ENCODE data around the gene STK39. TPM values are rescaled to one million over a fixed set of nuclear protein-coding genes. Genes with fewer than 3 reads are reported as not detected.
"Not testable (repeated sequence)": the region's sequence is repeated elsewhere in the genome, so short reads cannot be mapped to it uniquely, and the experiment has no call there.

STK39 gene
- total and polyA plus RNA-seq, 9 donors: 15.2 to 23.2 (median 18.5) TPM

DNA sequence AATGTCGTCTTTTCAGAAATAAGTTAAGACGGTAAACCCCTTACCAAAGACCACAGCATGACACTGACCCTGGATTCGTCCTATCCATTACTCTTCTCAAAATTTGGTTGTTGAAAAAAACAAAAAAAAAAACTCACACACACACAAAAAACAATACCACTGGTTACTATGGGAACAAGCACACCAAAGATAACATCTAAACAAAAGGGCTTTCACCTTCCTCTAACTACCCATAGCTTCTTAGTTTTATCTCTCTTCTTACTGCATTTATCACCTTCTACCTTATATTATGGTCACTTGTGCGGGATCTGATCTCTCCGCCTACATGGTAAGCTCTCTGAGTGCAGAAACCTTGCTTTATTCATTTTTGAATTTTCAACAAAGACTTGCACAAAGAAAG lies 192.7 kb downstream of the STK39 start:
- H3K27me3 ChIP-seq (ENCODE audit: control insufficient read depth, insufficient read depth, low read length): no peaks in the 10 kb centered on the region
- WGBS (ENCODE audit: insufficient coverage): 86% methylated on average over 2 of the region's 5 CpGs
- no peaks in the 10 kb centered on the region for H3K9me3 ChIP-seq (replicated peaks; ENCODE audit: control insufficient read depth, low read depth, low read length)
- no peaks in the 10 kb centered on the region for H3K36me3 ChIP-seq (ENCODE audit: control insufficient read depth, insufficient read depth, low read length)
- H3K4me1 ChIP-seq (ENCODE audit: control insufficient read depth, insufficient read depth, low read length): no peaks in the 10 kb centered on the region
- no peak overlapping the region for H3K27ac ChIP-seq (ENCODE audit: low read length)
- no peak overlapping the region for H3K4me3 ChIP-seq (ENCODE audit: low read length)
- no peak for DNase-seq

DNA sequence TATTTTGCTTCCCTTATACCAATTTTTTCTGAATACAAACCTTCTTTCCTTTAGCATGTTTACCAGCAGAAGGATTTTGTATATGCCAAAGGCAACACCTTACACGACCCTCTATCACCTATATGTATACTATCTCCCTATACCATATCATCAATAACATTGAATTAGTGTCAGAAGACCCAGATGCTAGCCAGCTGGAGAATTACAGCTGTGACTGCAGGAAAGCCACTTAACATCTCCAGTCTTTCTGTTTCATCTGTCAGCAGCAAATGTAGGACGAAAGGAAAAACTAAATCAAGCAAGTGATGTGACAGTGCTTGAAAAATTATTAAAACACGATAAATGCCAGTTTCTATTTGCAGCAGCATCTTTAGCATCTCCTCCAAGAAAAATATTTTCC lies 193.7 kb downstream of the STK39 start:
- Histone ChIP-seq H3K4me1 (ENCODE audit: control insufficient read depth, insufficient read depth, low read length) (no peaks in the 10 kb centered on the region), H3K27me3 (ENCODE audit: control insufficient read depth, insufficient read depth, low read length) (no peaks in the 10 kb centered on the region), H3K9me3 (replicated peaks; ENCODE audit: control insufficient read depth, low read depth, low read length) (no peaks in the 10 kb centered on the region), H3K4me3 (ENCODE audit: low read length) (no peak overlapping the region), H3K27ac (ENCODE audit: low read length) (no peak overlapping the region), H3K36me3 (ENCODE audit: control insufficient read depth, insufficient read depth, low read length) (no peaks in the 10 kb centered on the region)
- no peak for DNase-seq
- 57% methylated on average over 1 of the region's 3 CpGs for WGBS (ENCODE audit: insufficient coverage)

DNA sequence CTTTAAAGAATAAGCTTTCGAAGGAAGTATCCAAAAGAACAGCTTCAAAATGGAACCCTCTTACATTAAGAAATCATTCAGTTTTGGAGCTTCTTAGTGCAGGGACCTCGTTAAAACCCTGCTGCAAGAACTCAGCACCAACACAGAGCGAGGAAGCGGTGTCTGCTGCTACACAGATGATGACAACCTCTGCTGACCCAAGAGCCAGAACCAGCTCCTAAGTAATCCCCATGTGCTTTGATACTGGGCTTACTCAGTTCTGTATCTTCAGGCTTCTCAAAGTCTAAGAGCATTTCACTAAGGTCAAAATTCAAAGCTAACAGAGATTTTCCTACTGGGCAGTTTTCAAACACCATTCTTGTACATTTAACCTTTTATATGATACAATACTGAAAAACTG lies 194.6 kb downstream of the STK39 start:
- no peaks in the 10 kb centered on the region for H3K27me3 ChIP-seq (ENCODE audit: control insufficient read depth, insufficient read depth, low read length)

DNA sequence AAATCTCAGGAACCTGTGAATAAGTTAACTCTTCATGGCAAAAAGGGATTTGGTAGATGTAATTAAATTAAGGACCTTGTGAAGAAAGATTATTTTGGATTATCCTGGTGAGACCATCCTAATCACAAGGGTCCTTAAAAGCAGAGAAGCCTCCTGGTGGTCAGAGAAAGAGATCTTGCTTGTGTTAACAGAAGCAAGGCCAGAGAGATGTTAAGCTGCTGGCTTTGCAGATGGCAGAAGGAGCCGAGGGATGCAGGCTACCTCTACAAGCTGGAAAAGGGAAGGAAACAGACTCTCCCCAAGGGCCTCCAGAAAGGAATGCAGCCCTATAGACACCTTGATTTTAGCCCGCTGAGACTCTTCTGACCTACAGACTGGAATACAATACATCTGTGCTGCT lies 197.0 kb downstream of the STK39 start:
- H3K4me1 ChIP-seq (ENCODE audit: control insufficient read depth, insufficient read depth, low read length): no peaks in the 10 kb centered on the region
- no peaks in the 10 kb centered on the region for H3K36me3 ChIP-seq (ENCODE audit: control insufficient read depth, insufficient read depth, low read length)
- H3K9me3 ChIP-seq (replicated peaks; ENCODE audit: control insufficient read depth, low read depth, low read length): no peaks in the 10 kb centered on the region
- 22% methylated on average over 1 of the region's 2 CpGs for WGBS (ENCODE audit: insufficient coverage)
- no peak for DNase-seq
- H3K27me3 ChIP-seq (ENCODE audit: control insufficient read depth, insufficient read depth, low read length): no peaks in the 10 kb centered on the region
- H3K4me3 ChIP-seq (ENCODE audit: low read length): no peak overlapping the region
- no peak overlapping the region for H3K27ac ChIP-seq (ENCODE audit: low read length)

More for the DNA sequence above, 194.6 kb downstream of the STK39 start:
- no peak for DNase-seq
- no peaks in the 10 kb centered on the region for H3K36me3 ChIP-seq (ENCODE audit: control insufficient read depth, insufficient read depth, low read length)
- H3K27ac ChIP-seq (ENCODE audit: low read length): no peak overlapping the region
- H3K9me3 ChIP-seq (replicated peaks; ENCODE audit: control insufficient read depth, low read depth, low read length): no peaks in the 10 kb centered on the region
- H3K4me3 ChIP-seq (ENCODE audit: low read length): no peak overlapping the region
- WGBS (ENCODE audit: insufficient coverage): 87% methylated on average over 3 of the region's 4 CpGs
- H3K4me1 ChIP-seq (ENCODE audit: control insufficient read depth, insufficient read depth, low read length): no peaks in the 10 kb centered on the region

DNA sequence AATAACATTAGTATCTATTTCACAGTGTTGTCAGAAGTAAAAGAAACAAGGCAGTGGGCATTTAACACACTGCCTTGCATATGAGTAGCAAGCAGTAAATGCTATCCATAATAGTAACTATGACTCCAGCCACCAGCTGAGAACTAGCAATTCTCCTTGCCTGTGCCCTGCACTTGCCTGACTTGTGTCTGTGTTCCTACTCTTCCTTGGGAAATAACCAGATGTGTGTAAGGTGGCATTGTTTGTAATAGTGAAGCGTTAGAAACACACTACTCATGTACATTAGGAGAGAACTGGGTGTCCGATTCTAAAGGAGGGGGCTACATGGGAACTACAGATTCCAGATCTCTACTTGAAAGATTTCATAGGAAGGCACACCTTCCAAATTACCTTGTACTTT lies 197.8 kb downstream of the STK39 start:
- no peak overlapping the region for H3K27ac ChIP-seq (ENCODE audit: low read length)
- no CpG with 5 or more reads among the region's 2 CpGs for WGBS (ENCODE audit: insufficient coverage)
- no peaks in the 10 kb centered on the region for H3K9me3 ChIP-seq (replicated peaks; ENCODE audit: control insufficient read depth, low read depth, low read length)
- DNase-seq: no peak
- no peaks in the 10 kb centered on the region for H3K36me3 ChIP-seq (ENCODE audit: control insufficient read depth, insufficient read depth, low read length)
- H3K4me3 ChIP-seq (ENCODE audit: low read length): no peak overlapping the region
- no peaks in the 10 kb centered on the region for H3K4me1 ChIP-seq (ENCODE audit: control insufficient read depth, insufficient read depth, low read length)
- H3K27me3 ChIP-seq (ENCODE audit: control insufficient read depth, insufficient read depth, low read length): no peaks in the 10 kb centered on the region

DNA sequence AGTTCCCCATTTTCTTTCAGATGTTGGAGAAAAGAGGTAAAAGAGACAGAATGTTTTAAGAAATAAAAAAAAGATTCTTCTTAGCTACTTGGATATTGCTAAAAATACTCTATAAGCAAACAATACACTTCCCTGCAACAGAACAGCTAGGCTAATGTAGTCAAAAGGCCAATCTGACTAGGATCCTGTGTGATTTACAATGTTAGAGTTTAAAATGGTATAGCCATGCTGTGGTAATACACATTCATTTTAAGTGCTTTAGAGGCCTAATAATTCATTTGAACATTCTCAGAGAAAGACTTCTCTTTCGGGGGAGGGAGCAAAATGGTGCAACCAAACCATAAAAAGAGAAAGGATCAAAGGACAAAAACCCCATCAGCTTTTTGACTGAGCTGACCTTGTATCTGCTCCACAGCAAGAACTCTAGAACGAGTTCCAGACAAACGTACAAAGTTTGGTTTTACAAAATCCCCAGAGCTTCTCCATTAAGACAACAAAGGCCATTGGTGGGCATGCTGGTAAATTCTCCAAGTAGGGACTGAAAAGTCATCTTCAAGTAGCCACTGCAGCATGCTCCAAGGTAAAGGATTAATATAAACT lies 200.2 kb downstream of the STK39 start:
- no peaks in the 10 kb centered on the region for H3K9me3 ChIP-seq (replicated peaks; ENCODE audit: control insufficient read depth, low read depth, low read length)
- WGBS (ENCODE audit: insufficient coverage): 40% methylated on average over 2 of the region's 3 CpGs
- DNase-seq: no peak
- H3K27me3 ChIP-seq (ENCODE audit: control insufficient read depth, insufficient read depth, low read length): no peaks in the 10 kb centered on the region
- no peak overlapping the region for H3K4me3 ChIP-seq (ENCODE audit: low read length)
- H3K27ac ChIP-seq (ENCODE audit: low read length): no peak overlapping the region
- H3K36me3 ChIP-seq (ENCODE audit: control insufficient read depth, insufficient read depth, low read length): no peaks in the 10 kb centered on the region
- no peaks in the 10 kb centered on the region for H3K4me1 ChIP-seq (ENCODE audit: control insufficient read depth, insufficient read depth, low read length)

DNA sequence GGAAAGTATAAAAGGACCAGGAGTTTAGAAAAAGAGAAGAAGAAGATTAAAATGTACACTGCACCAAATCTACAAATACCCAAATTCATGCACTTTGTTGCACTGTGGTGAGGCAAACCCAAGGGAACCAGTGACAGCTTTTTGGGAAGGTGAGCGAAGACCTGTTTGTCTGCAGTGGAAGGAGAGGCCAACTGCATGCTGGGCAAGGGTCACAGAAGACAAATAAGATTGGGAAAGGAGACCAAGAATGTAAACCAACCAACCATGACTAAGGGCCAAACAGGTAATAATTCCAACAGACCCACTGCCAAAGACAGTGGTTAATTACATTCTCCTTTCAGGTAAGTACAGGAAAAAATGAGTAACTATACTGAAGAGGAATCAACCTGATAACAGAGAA lies 202.8 kb downstream of the STK39 start:
- H3K4me3 ChIP-seq (ENCODE audit: low read length): no peak overlapping the region
- no peak for DNase-seq
- no peaks in the 10 kb centered on the region for H3K9me3 ChIP-seq (replicated peaks; ENCODE audit: control insufficient read depth, low read depth, low read length)
- H3K27ac ChIP-seq (ENCODE audit: low read length): no peak overlapping the region
- no CpG with 5 or more reads among the region's 1 CpG for WGBS (ENCODE audit: insufficient coverage)
- H3K27me3 ChIP-seq (ENCODE audit: control insufficient read depth, insufficient read depth, low read length): no peaks in the 10 kb centered on the region
- no peaks in the 10 kb centered on the region for H3K4me1 ChIP-seq (ENCODE audit: control insufficient read depth, insufficient read depth, low read length)
- no peaks in the 10 kb centered on the region for H3K36me3 ChIP-seq (ENCODE audit: control insufficient read depth, insufficient read depth, low read length)

DNA sequence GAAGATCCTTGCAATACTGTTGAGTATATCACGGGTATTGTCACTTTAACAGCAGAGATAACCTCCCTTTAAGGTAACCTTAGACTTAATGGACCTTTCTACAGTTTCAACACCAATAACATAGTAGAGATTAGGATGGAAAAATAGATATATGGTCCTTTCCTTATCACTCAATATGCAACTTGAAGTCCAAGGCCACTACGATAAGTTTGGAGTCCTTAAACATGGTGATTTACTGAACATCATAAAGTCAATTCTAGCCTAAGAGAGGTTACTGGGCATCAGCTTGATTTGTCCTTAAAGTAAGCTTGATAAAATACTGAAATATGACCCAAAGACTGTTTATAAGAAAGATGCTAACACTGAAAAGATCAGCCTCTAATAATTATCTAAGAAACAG lies 203.2 kb downstream of the STK39 start:
- H3K9me3 ChIP-seq (replicated peaks; ENCODE audit: control insufficient read depth, low read depth, low read length): no peaks in the 10 kb centered on the region
- no peak for DNase-seq
- no peaks in the 10 kb centered on the region for H3K36me3 ChIP-seq (ENCODE audit: control insufficient read depth, insufficient read depth, low read length)
- no peaks in the 10 kb centered on the region for H3K27me3 ChIP-seq (ENCODE audit: control insufficient read depth, insufficient read depth, low read length)
- no peaks in the 10 kb centered on the region for H3K4me1 ChIP-seq (ENCODE audit: control insufficient read depth, insufficient read depth, low read length)
- H3K4me3 ChIP-seq (ENCODE audit: low read length): no peak overlapping the region
- no peak overlapping the region for H3K27ac ChIP-seq (ENCODE audit: low read length)
- WGBS (ENCODE audit: insufficient coverage): no CpG with 5 or more reads among the region's 2 CpGs

DNA sequence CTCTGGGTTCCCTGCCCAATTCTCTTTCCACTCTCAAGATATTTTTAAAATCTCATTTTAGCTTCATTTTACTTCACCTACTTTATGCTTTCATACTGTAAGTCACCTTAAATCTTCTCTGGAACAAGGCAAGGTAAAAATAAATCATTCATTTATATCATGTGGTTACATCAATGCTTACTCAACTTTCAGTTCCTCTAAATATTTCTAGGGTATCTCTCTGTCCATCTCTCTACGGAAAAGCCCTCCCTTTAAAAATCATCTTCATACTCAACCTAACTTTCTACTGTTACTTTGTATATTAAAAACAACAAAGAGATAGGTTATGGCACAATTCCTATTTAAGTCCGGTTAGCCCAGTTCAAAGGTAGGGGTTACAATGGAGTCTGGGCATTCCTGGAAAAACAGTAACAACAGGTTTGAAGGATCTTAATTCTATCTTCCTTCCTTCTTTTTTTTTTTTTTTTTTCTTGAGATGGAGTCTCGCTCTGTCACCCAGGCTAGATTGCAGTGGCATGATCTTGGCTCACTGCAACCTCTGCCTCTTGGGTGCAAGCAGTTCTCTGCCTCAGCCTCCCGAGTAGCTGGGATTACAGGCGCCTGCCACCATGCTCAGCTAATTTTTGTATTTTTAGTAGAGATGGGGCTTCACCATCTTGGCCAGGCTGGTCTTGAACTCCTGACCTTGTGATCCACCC lies 205.1 kb downstream of the STK39 start:
- H3K27ac ChIP-seq (ENCODE audit: low read length); H3K9me3 ChIP-seq (replicated peaks; ENCODE audit: control insufficient read depth, low read depth, low read length); DNase-seq; H3K4me3 ChIP-seq (ENCODE audit: low read length); H3K27me3 ChIP-seq (ENCODE audit: control insufficient read depth, insufficient read depth, low read length); H3K36me3 ChIP-seq (ENCODE audit: control insufficient read depth, insufficient read depth, low read length); H3K4me1 ChIP-seq (ENCODE audit: control insufficient read depth, insufficient read depth, low read length): not testable (repeated sequence)
- no CpG with 5 or more reads among the region's 5 CpGs for WGBS (ENCODE audit: insufficient coverage)

DNA sequence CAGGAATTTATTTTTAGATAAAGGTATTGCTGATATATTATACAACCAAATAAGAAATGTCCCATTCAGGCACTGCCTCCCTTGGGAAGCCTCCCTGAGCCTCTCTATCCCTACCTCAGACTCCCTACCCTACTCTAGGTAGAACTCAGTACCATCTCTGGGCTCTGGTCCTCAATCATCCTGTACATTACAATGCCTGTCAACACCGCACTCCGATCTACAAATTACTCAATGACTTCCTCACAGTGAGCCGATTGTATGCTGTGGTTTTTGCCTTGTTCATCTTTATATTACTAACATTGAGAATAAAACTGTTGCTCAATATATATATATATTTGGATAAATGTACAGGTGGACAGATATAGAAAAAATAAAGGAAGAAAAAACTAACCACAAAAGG lies 207.5 kb downstream of the STK39 start:
- Histone ChIP-seq H3K27ac (ENCODE audit: low read length) (no peak overlapping the region), H3K4me3 (ENCODE audit: low read length) (no peak overlapping the region), H3K36me3 (ENCODE audit: control insufficient read depth, insufficient read depth, low read length) (no peaks in the 10 kb centered on the region), H3K27me3 (ENCODE audit: control insufficient read depth, insufficient read depth, low read length) (no peaks in the 10 kb centered on the region), H3K9me3 (replicated peaks; ENCODE audit: control insufficient read depth, low read depth, low read length) (no peaks in the 10 kb centered on the region), H3K4me1 (ENCODE audit: control insufficient read depth, insufficient read depth, low read length) (no peaks in the 10 kb centered on the region)
- WGBS (ENCODE audit: insufficient coverage): no CpG with 5 or more reads among the region's 3 CpGs
- no peak for DNase-seq

DNA sequence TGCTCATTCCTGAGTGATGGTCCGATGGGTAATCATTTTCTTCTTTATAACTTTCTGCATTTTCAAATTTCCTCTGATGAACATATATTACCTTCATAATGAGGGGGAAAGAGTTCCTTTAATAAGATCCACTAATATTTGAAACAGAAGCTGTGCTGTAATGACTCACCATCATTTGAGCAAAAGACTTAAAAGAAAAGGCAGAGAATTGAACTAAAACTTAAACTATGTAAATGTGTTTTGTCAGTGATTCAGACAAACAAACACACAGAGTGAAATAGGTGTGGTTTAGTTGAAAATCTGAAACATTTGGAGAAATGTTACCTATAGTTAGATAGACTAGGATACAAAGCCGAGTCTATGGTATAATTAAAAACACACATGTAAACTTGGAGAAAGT lies 209.6 kb downstream of the STK39 start:
- H3K4me3 ChIP-seq (ENCODE audit: low read length): no peak overlapping the region
- H3K4me1 ChIP-seq (ENCODE audit: control insufficient read depth, insufficient read depth, low read length): no peaks in the 10 kb centered on the region
- no peaks in the 10 kb centered on the region for H3K9me3 ChIP-seq (replicated peaks; ENCODE audit: control insufficient read depth, low read depth, low read length)
- no peak overlapping the region for H3K27ac ChIP-seq (ENCODE audit: low read length)
- no CpG with 5 or more reads among the region's 2 CpGs for WGBS (ENCODE audit: insufficient coverage)
- H3K36me3 ChIP-seq (ENCODE audit: control insufficient read depth, insufficient read depth, low read length): no peaks in the 10 kb centered on the region
- no peaks in the 10 kb centered on the region for H3K27me3 ChIP-seq (ENCODE audit: control insufficient read depth, insufficient read depth, low read length)
- DNase-seq: no peak
